CD4-positive, alpha-beta memory T cell (primary cell): ENCODE results near the gene PREX1. TPM values are rescaled to one million over a fixed set of nuclear protein-coding genes. Genes with fewer than 3 reads are reported as not detected.

Experiments
- CTCF ChIA-PET: fragments of 350-600 bp; sonication (Branson Sonifier 250); formaldehyde crosslinking; loops from one replicate; lab custom pipeline; 2021; ENCODE audit warnings: inconsistent platforms; ENCODE audit not compliant: partially characterized antibody; lab: Charles Lee
- POLR2A ChIA-PET: fragments of 350-600 bp; sonication (Branson Sonifier 250); formaldehyde crosslinking; loops from one replicate; lab custom pipeline; 2021; ENCODE audit not compliant: partially characterized antibody; lab: Charles Lee
- DNase-seq, 5 donors: peaks; one replicate each; pipeline versions ENCODE4 v3.0.0 to v3.0.0-alpha.2; 2020 to 2022; ENCODE audit warnings: mixed read lengths in 1 of 5
- H3K27ac ChIP-seq: one replicate; pipeline ENCODE4 v1.7.0; 2013; ENCODE audit warnings: low read depth, low read length
- H3K27me3 ChIP-seq: 2 replicates; pipeline ENCODE4 v1.7.0; 2013; ENCODE audit warnings: mild to moderate bottlenecking, low read length, moderate library complexity; ENCODE audit not compliant: insufficient read depth
- H3K36me3 ChIP-seq: 2 replicates; pipeline ENCODE4 v1.7.0; 2013; ENCODE audit warnings: mild to moderate bottlenecking, low read length, moderate library complexity; ENCODE audit not compliant: insufficient read depth
- H3K4me1 ChIP-seq: 2 replicates; pipeline ENCODE4 v1.7.0; 2013; ENCODE audit warnings: mild to moderate bottlenecking, low read length, moderate library complexity; ENCODE audit not compliant: insufficient read depth
- H3K4me3 ChIP-seq, 2 donors: one replicate each; pipeline ENCODE4 v1.7.0; 2013; ENCODE audit warnings: low read length in 2 of 2, mild to moderate bottlenecking in 1 of 2
- H3K9me3 ChIP-seq, 2 donors: one replicate each; pipeline ENCODE4 v1.7.0; 2013; ENCODE audit warnings: low read length in 2 of 2, control low read depth in 1 of 2; ENCODE audit not compliant: control insufficient read depth in 1 of 2
- H3K27ac Mint-ChIP-seq, 7 donors: one replicate each; pipeline ENCODE4 v1.8.0; 2020 to 2021; ENCODE audit warnings: mixed read lengths in 7 of 7, mild to moderate bottlenecking in 6 of 7, inconsistent platforms in 3 of 7, moderate library complexity in 3 of 7
- H3K27me3 Mint-ChIP-seq, 2 donors: one replicate each; pipeline ENCODE4 v1.8.0; 2020 to 2021; ENCODE audit warnings: mixed read lengths in 2 of 2
- H3K36me3 Mint-ChIP-seq, 2 donors: one replicate each; pipeline ENCODE4 v1.8.0; 2020 to 2021; ENCODE audit warnings: mixed read lengths in 2 of 2, inconsistent platforms in 1 of 2, mild to moderate bottlenecking in 1 of 2
- H3K4me1 Mint-ChIP-seq, 4 donors: one replicate each; pipeline ENCODE4 v1.8.0; 2020 to 2021; ENCODE audit warnings: mixed read lengths in 4 of 4, mild to moderate bottlenecking in 1 of 4
- H3K4me3 Mint-ChIP-seq, 8 donors: one replicate each; pipeline ENCODE4 v1.8.0; 2020 to 2021; ENCODE audit warnings: mixed read lengths in 8 of 8, mild to moderate bottlenecking in 7 of 8, moderate library complexity in 6 of 8, inconsistent platforms in 3 of 8
- H3K9me3 Mint-ChIP-seq, 8 donors: one replicate each; pipeline ENCODE4 v1.8.0; 2020 to 2021; ENCODE audit warnings: mixed read lengths in 8 of 8, mild to moderate bottlenecking in 5 of 8, inconsistent platforms in 3 of 8, moderate library complexity in 1 of 8
- intact Hi-C: fragments of 100-400 bp; cut with micrococcal nuclease; formaldehyde crosslinking; loops from one replicate; pipeline ENCODE4 v1.15.1; 2023
- polyA plus RNA-seq, 2 donors: library from polyadenylated mRNA; unstranded; fragments of 300-500 nt; fragmentation: Illumina TruSeq; gene quantifications; one replicate each; pipeline ENCODE4 v1.2.3, GENCODE V29; 2021
- total RNA-seq, 2 experiments: library from RNA; stranded (reverse); gene quantifications; one replicate each; pipeline ENCODE4 v1.2.3, GENCODE V29; 2021

The PREX1 gene
- total and polyA plus RNA-seq, 4 experiments from 2014 or later: 10.6 to 165 (median 122) TPM

GRCh38 chr20:48578397-48579098 is 249.3 kb downstream of the PREX1 start:
- POLR2A ChIA-PET: no interaction called here

GRCh38 chr20:48577557-48577956 is 250.2 kb downstream of the PREX1 start:
- peak overlapping the region in 1 of 7 donors; percentile 43 for H3K27ac Mint-ChIP-seq
- intact Hi-C loops: no loop called here
- Histone ChIP-seq H3K36me3 (no peaks in the 10 kb centered on the region), H3K4me1 (no peaks in the 10 kb centered on the region), H3K4me3 (no peak overlapping the region), H3K9me3 (no peaks in the 10 kb centered on the region), H3K27me3 (no peaks in the 10 kb centered on the region), H3K27ac (no peak overlapping the region)
- H3K27me3 Mint-ChIP-seq: peaks cover 3 to 9% of the 10 kb centered on the region in 2 donors
- H3K4me3 Mint-ChIP-seq: no peak overlapping the region
- H3K9me3 Mint-ChIP-seq: peaks cover 0 to 3% (median 0%) of the 10 kb centered on the region in 8 donors
- no peak for DNase-seq
- POLR2A ChIA-PET: no interaction called here
- CTCF ChIA-PET: no interaction called here
- H3K36me3 Mint-ChIP-seq: no peaks in the 10 kb centered on the region
- H3K4me1 Mint-ChIP-seq: no peaks in the 10 kb centered on the region

More at GRCh38 chr20:48578397-48579098, 249.3 kb downstream of the PREX1 start:
- DNase-seq: no peak
- no peaks in the 10 kb centered on the region for H3K36me3 ChIP-seq
- no peak overlapping the region for H3K27ac ChIP-seq
- Mint-ChIP-seq H3K36me3 (no peaks in the 10 kb centered on the region), H3K27me3 (peaks cover 7 to 16% of the 10 kb centered on the region in 2 donors), H3K4me1 (no peaks in the 10 kb centered on the region), H3K27ac (no peak overlapping the region), H3K9me3 (peaks cover 0 to 5% (median 0%) of the 10 kb centered on the region in 8 donors), H3K4me3 (no peak overlapping the region)
- H3K4me1 ChIP-seq: no peaks in the 10 kb centered on the region
- H3K9me3 ChIP-seq: no peaks in the 10 kb centered on the region
- intact Hi-C loops: no loop called here
- CTCF ChIA-PET: no interaction called here
- H3K27me3 ChIP-seq: no peaks in the 10 kb centered on the region
- no peak overlapping the region for H3K4me3 ChIP-seq

- ChIA-PET CTCF (no interaction called here), POLR2A (no interaction called here)
- H3K36me3 Mint-ChIP-seq: no peaks in the 10 kb centered on the region
- no peak overlapping the region for H3K27ac Mint-ChIP-seq
- Histone ChIP-seq H3K9me3 (no peaks in the 10 kb centered on the region), H3K27me3 (no peaks in the 10 kb centered on the region), H3K36me3 (no peaks in the 10 kb centered on the region), H3K4me1 (no peaks in the 10 kb centered on the region), H3K4me3 (no peak overlapping the region), H3K27ac (no peak overlapping the region)
- H3K4me1 Mint-ChIP-seq: no peaks in the 10 kb centered on the region
- no peaks in the 10 kb centered on the region for H3K9me3 Mint-ChIP-seq
- intact Hi-C loops: no loop called here
- DNase-seq: no peak
- H3K4me3 Mint-ChIP-seq: no peak overlapping the region
- peaks cover 2 to 8% of the 10 kb centered on the region in 2 donors for H3K27me3 Mint-ChIP-seq
These were observed 253.4 kb downstream of the PREX1 start for GRCh38 chr20:48574383-48574782.

Other genes with a start within 250 kb of the PREX1 start
- gene ARFGEF2, start 93.7 kb upstream of the PREX1 start, total RNA-seq: 10 to 100 TPM; 27.3 to 28.1 TPM
- 1 to 10 TPM; 4.7 to 9.5 TPM for gene ARFGEF2, start 93.7 kb upstream of the PREX1 start, polyA plus RNA-seq
- 10 to 100 TPM; 44.5 to 45.8 TPM for gene CSE1L, start 218.3 kb upstream of the PREX1 start, total RNA-seq
- 10 to 100 TPM; 24.1 to 37.3 TPM for gene CSE1L, start 218.3 kb upstream of the PREX1 start, polyA plus RNA-seq